Right lobe of liver (tissue), 4 donors: Measurements from ENCODE around the gene GRIA3.

Experiments used
- CTCF ChIP-seq, 4 donors: fragments of 200-600 bp in 3 of 4; fragments of 450-650 bp in 1 of 4; IDR thresholded peaks; one replicate each; pipeline versions ENCODE4 v1.5.1 to v1.8.0; 2016 to 2022; ENCODE audit warnings: antibody characterized with exemption in 4 of 4, mild to moderate bottlenecking in 2 of 4
- POLR2A ChIP-seq: fragments of 450-650 bp; IDR thresholded peaks from one replicate; pipeline ENCODE4 v1.6.1; 2017; ENCODE audit warnings: antibody characterized with exemption, mild to moderate bottlenecking
- donor health status: DM: no; HTN: no; CAD: no.
- donor health status: DM: no; HTN: no; CAD: no.
- donor health status: DM: no; HTN: yes; CAD: no.

DNA sequence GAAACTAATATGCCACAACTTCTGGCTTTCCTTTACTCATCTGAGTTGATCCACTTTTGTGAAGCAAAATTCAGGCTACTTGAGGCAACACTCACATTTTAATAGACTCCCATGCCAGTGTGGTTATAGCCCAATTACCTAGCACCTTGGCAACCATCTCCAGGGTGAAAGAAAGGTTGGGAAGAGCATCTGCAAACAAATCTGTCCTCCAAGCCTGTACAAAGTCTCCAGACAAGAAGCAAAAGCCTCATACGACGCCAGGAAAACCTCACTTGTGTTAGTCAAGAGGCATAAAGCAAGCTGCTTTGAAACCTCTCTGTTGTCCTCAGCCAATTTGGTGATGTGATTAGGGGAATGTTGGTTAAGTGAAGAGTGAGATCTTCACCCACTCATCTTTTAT, 302.2 kb downstream of the GRIA3 start:
- TF ChIP-seq CTCF (IDR thresholded peaks at IDR 0.05) (no peak), POLR2A (no peak)
